ENCODE data around the gene PALB2. TPM values are rescaled to one million over a fixed set of nuclear protein-coding genes. Genes with fewer than 3 reads are reported as not detected.

The PALB2 gene
- total RNA-seq, 3 donors from 2014 or later (not counting 1 experiment from before 2014, with no cell fraction given), result 10.7 to 12.8 (median 10.9) TPM

DNA sequence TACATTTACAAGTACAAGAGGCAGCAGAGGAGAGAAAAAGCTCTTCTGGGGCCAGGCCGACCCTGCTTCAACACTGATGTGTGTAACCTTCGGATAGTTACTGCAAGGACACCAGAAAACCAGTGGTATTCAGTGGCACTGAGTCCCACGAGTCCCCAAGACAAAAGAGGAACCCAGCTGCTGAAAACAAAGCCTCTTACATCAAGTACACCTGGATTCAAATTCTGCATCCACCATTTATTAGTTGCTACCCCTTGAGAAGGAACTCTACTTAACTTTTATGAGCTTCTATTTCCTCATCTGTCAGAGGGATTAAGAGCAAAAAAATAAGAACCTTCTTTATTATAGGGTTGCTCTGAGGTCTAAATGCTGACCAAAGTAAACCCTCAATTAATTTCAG lies 86.6 kb downstream of the PALB2 start:
- no peaks in the 10 kb centered on the region for H3K9me3 Mint-ChIP-seq
- intact Hi-C loops (cut with micrococcal nuclease), result no loop called here

More for the DNA sequence above, 86.6 kb downstream of the PALB2 start:
- Histone ChIP-seq H3K4me1 (ENCODE audit: control insufficient read depth, insufficient read depth, low read length) (peaks cover 19% of the 10 kb centered on the region), H3K36me3 (ENCODE audit: control insufficient read depth, insufficient read depth, low read length) (peaks cover 21% of the 10 kb centered on the region), H3K4me3 (ENCODE audit: low read length) (no peak overlapping the region), H3K27me3 (ENCODE audit: control insufficient read depth, insufficient read depth, low read length) (no peaks in the 10 kb centered on the region), H3K27ac (ENCODE audit: low read length) (no peak overlapping the region), H3K9me3 (ENCODE audit: control insufficient read depth, insufficient read depth, low read length) (no peaks in the 10 kb centered on the region)
- Mint-ChIP-seq H3K4me1 (peaks cover 14 to 20% of the 10 kb centered on the region in 2 donors), H3K36me3 (no peaks in the 10 kb centered on the region), H3K27ac (no peak overlapping the region), H3K4me3 (no peak overlapping the region), H3K27me3 (ENCODE audit: low read depth in 2 of 2) (no peaks in the 10 kb centered on the region)
- no peak for ATAC-seq
- WGBS (ENCODE audit: insufficient coverage), result 94% methylated on average over 3 of the region's 3 CpGs
- DNase-seq, result no peak
- no peak for TF ChIP-seq CTCF (IDR thresholded peaks at IDR 0.05)

Other genes starting within 250 kb of the PALB2 start
- gene COG7, start 188.1 kb downstream of the PALB2 start, total RNA-seq, result 10 to 100 TPM; 18.4 to 26.6 (median 20.3) TPM
- 100 to 1,000 TPM; 129 to 134 (median 131) TPM for gene GGA2, start 130.8 kb downstream of the PALB2 start, total RNA-seq
- gene EARS2, start 84.0 kb downstream of the PALB2 start, total RNA-seq, result 10 to 100 TPM; 12.1 to 14.2 (median 12.4) TPM
- gene UBFD1, start 83.6 kb downstream of the PALB2 start, total RNA-seq, result 10 to 100 TPM; 51.4 to 65.8 (median 63.6) TPM
- gene NDUFAB1, start 45.0 kb downstream of the PALB2 start, total RNA-seq, result 10 to 100 TPM; 27.3 to 30.5 (median 28.3) TPM
- gene DCTN5, start 156 bp upstream of the PALB2 start, total RNA-seq, result 10 to 100 TPM; 60.7 to 72.1 (median 65.8) TPM
- 1 to 10 TPM in 2 of 3 donors, under 1 TPM in 1; 0.66 to 2.9 (median 1.7) TPM for gene PLK1, start 37.6 kb upstream of the PALB2 start, total RNA-seq
- not detected for gene ERN2, start 71.9 kb upstream of the PALB2 start, total RNA-seq
- not detected for gene CHP2, start 113.7 kb upstream of the PALB2 start, total RNA-seq
- 100 to 1,000 TPM; 182 to 222 (median 183) TPM for gene PRKCB, start 194.7 kb upstream of the PALB2 start, total RNA-seq

All from natural killer cell (primary cell).